ENCODE data around the gene TXNDC5. TPM values are rescaled to one million over a fixed set of nuclear protein-coding genes. Genes with fewer than 3 reads are reported as not detected.

Gene TXNDC5
- total RNA-seq, 1 donor from 2014 or later: 71.6 TPM

DNA sequence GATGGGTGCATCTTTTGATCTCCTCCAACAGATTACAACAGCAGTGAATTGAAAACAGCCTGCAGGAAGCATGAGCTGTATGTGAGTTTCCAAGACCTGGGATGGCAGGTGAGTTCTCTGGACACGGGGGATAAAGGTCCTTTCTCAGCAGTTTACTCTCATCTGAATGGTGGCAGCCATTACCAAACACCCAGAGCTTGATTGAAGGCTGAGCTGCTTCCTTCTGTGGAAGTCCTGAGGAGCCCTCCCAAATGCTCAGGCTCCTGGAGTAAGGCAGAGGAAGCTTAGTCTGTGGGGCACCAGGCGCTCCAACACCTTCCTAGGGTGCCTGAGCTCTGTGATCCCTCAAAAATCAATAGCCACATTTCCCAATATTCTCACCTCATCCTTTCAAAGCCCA, 31.5 kb downstream of the TXNDC5 start:
- no peak overlapping the region for H3K27ac Mint-ChIP-seq
- peaks cover under 1% of the 10 kb centered on the region for H3K9me3 Mint-ChIP-seq (ENCODE audit: low read depth)
- TF ChIP-seq, protein P1, sequence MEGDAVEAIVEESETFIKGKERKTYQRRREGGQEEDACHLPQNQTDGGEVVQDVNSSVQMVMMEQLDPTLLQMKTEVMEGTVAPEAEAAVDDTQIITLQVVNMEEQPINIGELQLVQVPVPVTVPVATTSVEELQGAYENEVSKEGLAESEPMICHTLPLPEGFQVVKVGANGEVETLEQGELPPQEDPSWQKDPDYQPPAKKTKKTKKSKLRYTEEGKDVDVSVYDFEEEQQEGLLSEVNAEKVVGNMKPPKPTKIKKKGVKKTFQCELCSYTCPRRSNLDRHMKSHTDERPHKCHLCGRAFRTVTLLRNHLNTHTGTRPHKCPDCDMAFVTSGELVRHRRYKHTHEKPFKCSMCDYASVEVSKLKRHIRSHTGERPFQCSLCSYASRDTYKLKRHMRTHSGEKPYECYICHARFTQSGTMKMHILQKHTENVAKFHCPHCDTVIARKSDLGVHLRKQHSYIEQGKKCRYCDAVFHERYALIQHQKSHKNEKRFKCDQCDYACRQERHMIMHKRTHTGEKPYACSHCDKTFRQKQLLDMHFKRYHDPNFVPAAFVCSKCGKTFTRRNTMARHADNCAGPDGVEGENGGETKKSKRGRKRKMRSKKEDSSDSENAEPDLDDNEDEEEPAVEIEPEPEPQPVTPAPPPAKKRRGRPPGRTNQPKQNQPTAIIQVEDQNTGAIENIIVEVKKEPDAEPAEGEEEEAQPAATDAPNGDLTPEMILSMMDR (IDR thresholded peaks at IDR 0.05; ENCODE audit: unreplicated experiment): no peak
- peaks cover 27% of the 10 kb centered on the region for H3K36me3 Mint-ChIP-seq (ENCODE audit: insufficient read depth)
- DNase-seq (ENCODE audit: low spot score, unreplicated experiment): no peak
- no peak overlapping the region for H3K4me3 Mint-ChIP-seq (ENCODE audit: low read depth)
- peaks cover 4% of the 10 kb centered on the region for H3K27me3 Mint-ChIP-seq
- peaks cover 16% of the 10 kb centered on the region for H3K4me1 Mint-ChIP-seq (ENCODE audit: low read depth)

DNA sequence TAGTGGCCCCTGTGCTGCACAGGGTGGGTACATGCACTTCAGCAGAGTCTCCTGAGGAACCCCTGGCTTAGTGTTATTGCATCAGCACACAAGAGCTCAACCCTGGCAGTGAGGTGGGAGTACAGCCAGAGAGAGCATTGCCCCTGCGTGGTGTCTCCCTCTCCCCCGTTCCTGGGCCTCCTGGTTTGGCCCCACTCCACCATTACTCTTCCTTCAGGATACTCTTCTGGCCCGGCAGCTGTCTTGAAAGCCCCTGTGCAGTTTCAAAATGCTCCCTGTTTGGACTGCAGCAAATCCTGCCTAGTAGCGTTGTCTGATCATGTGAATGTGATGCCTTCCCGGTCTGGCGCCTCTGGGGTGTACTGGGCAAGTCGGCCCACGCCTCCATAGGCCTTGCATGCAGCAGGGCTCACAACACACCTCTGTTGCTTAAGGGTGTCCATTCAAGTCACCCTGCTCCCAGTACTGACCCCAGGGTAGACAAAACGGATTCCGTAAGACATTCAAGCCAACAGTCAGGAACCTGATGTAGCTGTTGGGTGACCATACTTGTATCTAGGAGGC, 32.1 kb downstream of the TXNDC5 start:
- DNase-seq (ENCODE audit: low spot score, unreplicated experiment): no peak
- Mint-ChIP-seq H3K27me3 (peaks cover 4% of the 10 kb centered on the region), H3K27ac (no peak overlapping the region), H3K4me3 (ENCODE audit: low read depth) (no peak overlapping the region), H3K4me1 (ENCODE audit: low read depth) (peaks cover 16% of the 10 kb centered on the region), H3K9me3 (ENCODE audit: low read depth) (peaks cover 4% of the 10 kb centered on the region), H3K36me3 (ENCODE audit: insufficient read depth) (peaks cover 21% of the 10 kb centered on the region)
- TF ChIP-seq, protein P1 (IDR thresholded peaks at IDR 0.05; ENCODE audit: unreplicated experiment): no peak

DNA sequence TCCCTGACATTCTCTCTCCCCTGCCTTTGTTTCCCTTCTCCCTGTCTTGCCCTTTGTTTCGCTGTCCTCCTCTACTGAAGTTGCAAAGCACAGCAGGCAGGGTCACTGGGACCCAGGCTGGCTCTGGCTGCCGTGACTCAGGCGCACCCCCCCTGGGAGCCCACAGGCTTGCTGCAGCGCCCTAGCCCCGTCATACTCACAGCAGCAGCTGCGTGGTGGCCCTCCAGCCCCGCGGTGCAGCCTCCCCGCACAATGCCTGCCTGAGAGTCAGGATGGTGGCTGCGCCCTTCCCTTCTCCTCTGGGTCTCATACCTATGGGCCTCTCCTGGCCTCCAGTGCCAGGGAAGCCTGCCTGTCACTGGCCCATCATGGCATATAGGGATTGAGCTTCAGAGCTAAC, 41.7 kb downstream of the TXNDC5 start:
- Mint-ChIP-seq H3K4me1 (ENCODE audit: low read depth) (peaks cover 13% of the 10 kb centered on the region), H3K4me3 (ENCODE audit: low read depth) (no peak overlapping the region), H3K36me3 (ENCODE audit: insufficient read depth) (peaks cover 1% of the 10 kb centered on the region), H3K27me3 (peaks cover 23% of the 10 kb centered on the region), H3K27ac (peak overlapping the region; percentile 64), H3K9me3 (ENCODE audit: low read depth) (peaks cover 3% of the 10 kb centered on the region)
- no peak for DNase-seq (ENCODE audit: low spot score, unreplicated experiment)
- TF ChIP-seq, protein P1 (IDR thresholded peaks at IDR 0.05; ENCODE audit: unreplicated experiment): no peak

DNA sequence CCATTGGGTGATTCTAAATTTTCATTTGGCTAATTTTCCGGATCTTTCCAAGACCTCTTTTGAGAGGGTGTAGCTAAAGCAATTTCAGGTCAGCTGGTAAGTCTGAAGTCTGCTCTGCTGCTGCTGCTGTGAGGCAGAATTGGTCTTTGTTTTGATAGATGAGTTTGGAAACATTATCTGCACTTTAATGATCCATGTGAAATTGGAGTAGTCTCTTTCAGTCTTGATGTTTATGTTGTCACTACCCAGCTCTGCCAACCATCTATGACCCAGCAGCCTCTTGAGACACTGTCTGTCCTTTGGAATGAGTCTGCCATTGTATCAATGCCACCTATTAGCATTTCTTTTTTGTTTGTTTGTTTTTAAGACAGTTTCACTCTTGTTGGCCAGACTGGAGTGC, 44.1 kb downstream of the TXNDC5 start:
- H3K36me3 Mint-ChIP-seq (ENCODE audit: insufficient read depth): peaks cover 1% of the 10 kb centered on the region
- DNase-seq (ENCODE audit: low spot score, unreplicated experiment): no peak
- H3K27me3 Mint-ChIP-seq: peaks cover 23% of the 10 kb centered on the region
- no peaks in the 10 kb centered on the region for H3K9me3 Mint-ChIP-seq (ENCODE audit: low read depth)
- H3K4me1 Mint-ChIP-seq (ENCODE audit: low read depth): peaks cover 13% of the 10 kb centered on the region
- TF ChIP-seq, protein P1 (IDR thresholded peaks at IDR 0.05; ENCODE audit: unreplicated experiment): no peak
- H3K4me3 Mint-ChIP-seq (ENCODE audit: low read depth): no peak overlapping the region
- no peak overlapping the region for H3K27ac Mint-ChIP-seq

DNA sequence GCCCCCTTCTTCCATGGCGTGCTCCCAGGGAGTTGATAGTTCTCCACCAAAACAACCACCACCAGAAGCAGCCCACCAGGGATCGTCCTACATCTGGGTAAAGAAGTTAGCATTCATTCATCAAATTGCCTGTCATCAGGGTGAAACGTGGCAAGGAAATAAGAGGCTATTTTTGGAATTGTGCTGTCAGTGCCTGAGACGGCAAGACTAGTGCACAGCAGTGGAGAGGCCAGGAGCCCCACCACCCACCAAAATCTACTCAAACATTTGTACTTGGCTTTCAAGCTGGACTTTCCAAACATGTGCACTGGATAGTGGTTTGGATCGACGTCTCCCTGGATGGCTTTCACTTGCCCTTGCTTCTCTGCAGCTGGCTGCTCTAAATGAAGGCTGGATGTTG, 44.8 kb downstream of the TXNDC5 start:
- TF ChIP-seq, protein P1 (IDR thresholded peaks at IDR 0.05; ENCODE audit: unreplicated experiment): no peak
- Mint-ChIP-seq H3K27me3 (peaks cover 20% of the 10 kb centered on the region), H3K36me3 (ENCODE audit: insufficient read depth) (no peaks in the 10 kb centered on the region), H3K4me3 (ENCODE audit: low read depth) (no peak overlapping the region), H3K4me1 (ENCODE audit: low read depth) (peaks cover 13% of the 10 kb centered on the region), H3K27ac (no peak overlapping the region), H3K9me3 (ENCODE audit: low read depth) (no peaks in the 10 kb centered on the region)
- no peak for DNase-seq (ENCODE audit: low spot score, unreplicated experiment)
